Astrocyte (in vitro differentiated cells and primary cell): ENCODE data around the gene KCTD12.

Experiments used
- CTCF ChIP-seq: IDR thresholded peaks from 2 replicates; pipeline ENCODE4 v1.5.1; 2011; ENCODE audit warnings: low read depth, mild to moderate bottlenecking, inconsistent platforms, low read length, moderate library complexity; ENCODE audit not compliant: insufficient read depth
- EZH2 ChIP-seq: IDR thresholded peaks from 2 replicates; pipeline ENCODE4 v1.6.1; 2012; ENCODE audit warnings: mild to moderate bottlenecking, low read length, inconsistent platforms; ENCODE audit not compliant: insufficient read depth

- no peak for TF ChIP-seq CTCF
- no peak for TF ChIP-seq EZH2
Observed at GRCh38 chr13:76913898-76914297, 27.7 kb upstream of the KCTD12 start.
